COLO668 (cell line): ENCODE measurements around the gene VASH2.
"Not testable (repeated sequence)": the region's sequence is repeated elsewhere in the genome, so short reads cannot be mapped to it uniquely, and the experiment has no call there.

Experiments
- DNase-seq: peaks from one replicate; lab custom pipeline; 2025; ENCODE audit not compliant: unreplicated experiment; lab: John Stamatoyannopoulos, UW

Gene VASH2

GRCh38 chr1:213017447-213018273, 67.3 kb downstream of the VASH2 start:
- no peak for DNase-seq

GRCh38 chr1:213019450-213019849, 69.1 kb downstream of the VASH2 start:
- DNase-seq: no peak

- DNase-seq: no peak
Measured at GRCh38 chr1:213020016-213020415, 69.7 kb downstream of the VASH2 start.

- not testable (repeated sequence) for DNase-seq
Measured at GRCh38 chr1:213027024-213027423, 76.7 kb downstream of the VASH2 start.

GRCh38 chr1:213032651-213033050, 82.3 kb downstream of the VASH2 start:
- no peak for DNase-seq

- no peak for DNase-seq
Measured at GRCh38 chr1:213034713-213035112, 84.4 kb downstream of the VASH2 start.

GRCh38 chr1:213035573-213035972, 85.2 kb downstream of the VASH2 start:
- DNase-seq: no peak
